ENCODE data around the gene LRP6.
"Not testable (repeated sequence)": the region's sequence is repeated elsewhere in the genome, so short reads cannot be mapped to it uniquely, and the experiment has no call there.

Gene LRP6

DNA sequence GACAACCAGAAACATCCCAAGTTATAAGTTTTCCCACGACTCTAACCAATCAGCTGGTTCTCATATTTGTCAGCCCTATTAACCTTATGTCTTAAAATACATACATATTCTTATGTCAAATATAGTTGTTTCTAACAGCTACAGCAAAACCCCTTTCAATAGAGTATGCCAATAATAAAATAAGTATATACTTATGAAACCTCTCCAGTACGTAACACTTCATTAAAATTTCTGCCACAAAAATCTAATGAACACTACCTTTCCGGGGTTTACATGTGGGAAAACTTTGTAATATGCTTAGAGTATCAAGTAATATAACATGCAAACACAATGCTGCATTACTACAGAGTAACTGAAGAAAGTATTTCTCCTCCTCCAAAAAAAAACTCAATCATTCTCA, 1.8 kb downstream of the LRP6 start:
- no peak for DNase-seq

GRCh38 chr12:12263909-12264308, 2.9 kb downstream of the LRP6 start:
- no peak for DNase-seq

GRCh38 chr12:12256291-12256757, 10.5 kb downstream of the LRP6 start:
- DNase-seq, result not testable (repeated sequence)

DNA sequence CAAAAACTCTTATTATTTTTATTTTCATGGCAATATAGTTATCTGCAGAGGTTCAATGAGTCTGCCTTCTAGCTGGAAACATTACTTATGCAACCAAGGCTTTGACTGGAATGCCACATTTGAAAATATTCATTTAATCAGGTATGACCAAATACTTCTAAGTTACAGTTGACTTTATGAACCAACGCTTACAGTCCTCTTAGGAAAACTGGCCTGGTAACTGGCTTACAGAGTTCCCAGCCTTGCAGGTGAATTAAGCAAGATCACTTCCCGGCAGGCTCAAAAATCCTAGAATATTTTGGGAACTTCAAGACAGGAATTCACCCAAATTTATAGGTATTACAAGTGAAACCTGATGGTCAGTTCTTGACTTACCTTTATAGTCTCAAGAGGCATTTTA, 12.3 kb downstream of the LRP6 start:
- DNase-seq, result no peak

- DNase-seq, result no peak
These were observed 17.4 kb downstream of the LRP6 start for GRCh38 chr12:12249216-12250050.

- no peak for DNase-seq
These were observed 19.3 kb downstream of the LRP6 start for GRCh38 chr12:12247584-12247983.

GRCh38 chr12:12244341-12244740, 22.5 kb downstream of the LRP6 start:
- no peak for DNase-seq

- DNase-seq, result no peak
These were observed 26.0 kb downstream of the LRP6 start for GRCh38 chr12:12240662-12241340.

- no peak for DNase-seq
These were observed 27.7 kb downstream of the LRP6 start for GRCh38 chr12:12239127-12239526.

- DNase-seq, result no peak
These were observed 28.2 kb downstream of the LRP6 start for GRCh38 chr12:12238605-12239004.

DNA sequence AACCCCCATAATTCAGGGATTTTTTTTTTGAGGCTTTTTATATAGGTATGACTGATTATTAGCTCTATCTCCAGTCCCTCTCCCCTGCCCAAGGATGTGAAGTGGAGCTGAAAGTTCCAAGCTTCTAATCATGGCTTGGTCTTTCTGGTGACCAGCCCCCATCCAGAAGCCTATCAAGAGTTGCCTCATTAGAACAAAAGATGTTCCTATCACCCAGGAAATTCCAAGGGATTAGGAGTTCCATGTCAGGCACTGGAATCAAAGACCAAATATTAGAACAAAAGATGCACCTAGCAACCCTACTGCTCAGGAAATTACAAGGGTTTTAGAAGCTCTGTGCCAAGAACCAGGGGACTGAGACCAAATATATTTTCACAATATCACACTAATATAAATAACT, 29.9 kb downstream of the LRP6 start:
- no peak for DNase-seq

- DNase-seq, result no peak
These were observed 36.6 kb downstream of the LRP6 start for GRCh38 chr12:12230275-12230674.

- no peak for DNase-seq
These were observed 37.2 kb downstream of the LRP6 start for GRCh38 chr12:12229556-12230092.

- no peak for DNase-seq
These were observed 38.4 kb downstream of the LRP6 start for GRCh38 chr12:12228402-12228801.

GRCh38 chr12:12226187-12226586, 40.7 kb downstream of the LRP6 start:
- DNase-seq, result no peak

DNA sequence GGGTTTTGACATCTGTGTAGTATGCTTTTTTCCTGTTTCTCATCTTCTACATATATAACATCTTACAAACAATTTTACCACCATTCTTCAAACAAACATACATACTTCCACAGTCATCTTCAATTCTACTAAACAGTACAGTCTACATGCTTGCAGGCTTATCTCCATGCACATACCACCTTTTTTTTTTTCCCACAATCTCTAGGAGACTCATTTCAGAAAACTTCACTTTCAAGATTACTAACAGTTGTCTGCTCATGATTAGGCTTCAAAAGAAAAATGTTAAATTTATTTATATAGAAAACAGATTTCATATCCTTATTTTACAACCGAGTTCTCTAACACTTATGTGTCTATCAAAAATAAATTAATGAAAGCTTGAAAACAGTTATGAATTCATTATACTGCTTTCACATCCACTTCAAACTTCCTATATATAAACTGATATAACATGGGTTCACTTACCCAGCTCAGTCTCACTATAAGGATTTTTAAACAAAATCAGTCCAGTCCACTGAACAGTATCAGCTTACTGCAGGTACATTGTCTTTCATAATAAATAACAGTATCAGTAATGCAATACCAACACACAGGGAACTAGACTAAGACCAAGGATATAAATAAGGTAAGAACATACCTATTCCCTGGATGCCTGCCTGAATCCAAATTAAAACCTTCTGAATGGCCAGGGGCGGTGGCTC, 42.5 kb downstream of the LRP6 start:
- DNase-seq, result no peak

DNA sequence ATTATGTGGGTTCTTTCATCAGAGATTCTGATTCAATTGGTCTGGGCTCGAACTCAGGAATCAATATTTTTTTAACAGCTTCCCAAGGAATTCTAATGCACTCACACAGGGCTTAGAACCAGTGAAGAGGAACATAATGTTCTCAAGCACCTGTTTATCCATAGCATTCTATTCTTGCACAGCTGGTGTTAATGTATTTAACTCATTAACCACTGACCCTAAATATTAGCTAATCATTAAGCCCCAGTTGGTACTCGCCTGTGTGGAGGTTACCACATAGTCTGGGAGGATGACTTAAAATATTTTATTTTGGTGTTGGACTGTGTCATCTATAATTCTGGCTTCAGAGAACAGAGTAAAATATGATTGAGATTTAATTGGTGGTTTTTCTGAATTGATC, 45.3 kb downstream of the LRP6 start:
- no peak for DNase-seq

DNA sequence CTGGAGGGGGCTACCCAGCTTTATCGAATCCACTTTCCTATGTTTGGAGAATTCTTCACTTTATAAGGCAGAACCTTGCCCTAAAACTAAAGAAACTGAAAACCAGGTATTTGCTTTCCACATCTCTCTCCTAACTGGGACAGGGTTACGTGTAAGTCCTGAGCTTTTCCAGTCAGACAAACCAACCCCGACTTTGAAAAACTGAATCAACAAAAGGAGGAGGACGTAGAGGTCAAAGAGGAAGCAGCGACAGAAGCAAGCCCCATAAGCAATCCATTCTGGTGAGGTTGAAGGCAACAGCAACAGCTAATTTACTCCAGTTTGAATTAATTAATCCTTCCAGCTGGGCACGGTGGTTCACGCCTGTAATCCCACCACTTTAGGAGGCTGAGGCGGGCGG, 47.2 kb downstream of the LRP6 start:
- no peak for DNase-seq

GRCh38 chr12:12217018-12217359, 49.9 kb downstream of the LRP6 start:
- no peak for DNase-seq

- DNase-seq, result no peak
These were observed 50.4 kb downstream of the LRP6 start for GRCh38 chr12:12216349-12217017.

DNA sequence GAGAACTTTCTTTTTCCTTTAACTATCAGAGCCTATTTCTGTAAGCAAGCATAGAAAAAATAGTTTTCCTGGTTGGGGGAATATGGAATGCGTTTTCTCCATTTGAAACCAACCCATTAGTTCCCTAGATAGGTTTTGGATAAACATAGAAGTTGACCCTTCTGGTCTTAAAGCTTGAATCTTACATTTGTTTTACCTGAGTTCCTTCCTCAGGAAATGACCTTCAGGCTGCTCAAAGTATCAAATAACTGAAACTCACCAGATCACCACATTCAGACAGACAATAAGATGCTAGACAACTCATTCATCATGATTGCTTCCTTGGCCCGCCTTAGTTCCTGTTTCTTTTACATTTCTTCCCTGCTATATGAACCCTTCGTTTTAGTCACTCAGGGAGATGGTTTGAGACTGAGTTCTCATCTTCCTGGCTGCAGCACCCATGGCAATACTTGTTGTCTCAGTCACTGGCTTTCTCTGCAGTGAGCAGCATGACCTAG, 52.2 kb downstream of the LRP6 start:
- DNase-seq, result no peak

DNA sequence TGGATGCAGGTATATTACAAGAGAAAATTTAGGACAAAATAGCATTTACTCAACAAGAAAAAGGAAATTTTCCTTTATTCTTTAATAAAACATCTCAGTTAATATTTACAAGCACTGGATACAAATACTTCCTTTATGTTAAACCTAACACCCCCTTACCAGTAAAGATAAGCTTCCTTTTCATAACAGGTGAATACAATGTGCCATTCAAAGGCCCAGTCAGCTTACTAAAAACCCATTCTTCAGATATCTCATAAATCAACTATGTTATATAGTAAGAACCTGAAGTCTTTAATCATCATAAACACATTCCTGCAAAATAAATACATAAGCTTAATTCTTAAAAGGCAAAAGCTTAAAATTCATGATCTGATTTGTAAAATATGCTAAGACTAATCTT, 52.6 kb downstream of the LRP6 start:
- no peak for DNase-seq

GRCh38 chr12:12212769-12213168, 54.1 kb downstream of the LRP6 start:
- no peak for DNase-seq
